ENCODE results near the gene ACTN3.

The ACTN3 gene

GRCh38 chr11:66545701-66546367 is 869 bp upstream of the ACTN3 start, which contains the start of gene ZDHHC24:
ZDHHC24 (minus strand) TSS chr11:66546048; CDS start chr11:66546003, 45 bp downstream.
- DNase-seq, result peak; percentile 97

GRCh38 chr11:66546966-66547661 is 411 bp downstream of the ACTN3 start:
- DNase-seq, result no peak

- DNase-seq, result no peak
Observed at GRCh38 chr11:66547662-66548009, 933 bp downstream of the ACTN3 start.

GRCh38 chr11:66548041-66548440 is 1.3 kb downstream of the ACTN3 start:
- no peak for DNase-seq

- DNase-seq, result no peak
Observed at GRCh38 chr11:66548774-66549630, 2.3 kb downstream of the ACTN3 start.

DNA sequence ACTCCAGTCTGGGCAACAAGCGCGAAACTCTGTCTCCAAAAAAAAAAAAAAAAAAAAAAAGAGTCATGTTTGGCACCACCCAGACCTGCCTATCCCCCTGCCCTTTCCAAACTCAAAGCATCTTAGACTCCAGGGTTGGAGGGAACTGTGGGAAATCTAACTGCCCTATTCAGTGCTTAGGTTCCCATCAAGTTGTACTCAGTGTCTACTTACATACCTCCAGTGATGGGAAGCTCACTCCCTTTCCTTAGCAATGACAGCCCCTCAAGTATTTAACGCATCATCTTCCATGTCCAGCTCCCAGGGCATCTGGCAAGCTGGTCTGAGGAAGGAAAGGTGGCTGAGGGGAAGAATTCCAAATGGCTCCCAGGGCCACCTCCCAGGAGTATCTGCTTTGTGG is 3.0 kb downstream of the ACTN3 start:
- no peak for DNase-seq

DNA sequence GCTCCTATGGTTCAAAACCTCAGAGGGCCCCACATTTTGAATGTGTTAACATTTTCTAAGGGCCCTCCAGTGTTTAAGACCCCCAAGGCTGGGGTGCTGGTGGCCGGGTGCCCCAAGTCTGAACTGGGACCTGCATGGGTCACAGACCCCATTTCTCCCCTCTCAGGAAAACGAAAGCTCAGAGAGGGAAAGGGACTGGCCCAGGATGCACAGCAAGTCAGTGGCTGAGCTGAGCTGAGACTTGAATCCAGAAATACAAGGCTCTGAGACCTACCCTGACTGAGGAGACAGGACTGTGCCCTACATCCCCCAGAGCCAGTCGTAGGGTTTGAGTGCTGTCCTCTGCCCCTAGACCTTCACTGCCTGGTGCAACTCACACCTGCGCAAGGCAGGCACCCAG is 4.2 kb downstream of the ACTN3 start:
- DNase-seq, result no peak

DNA sequence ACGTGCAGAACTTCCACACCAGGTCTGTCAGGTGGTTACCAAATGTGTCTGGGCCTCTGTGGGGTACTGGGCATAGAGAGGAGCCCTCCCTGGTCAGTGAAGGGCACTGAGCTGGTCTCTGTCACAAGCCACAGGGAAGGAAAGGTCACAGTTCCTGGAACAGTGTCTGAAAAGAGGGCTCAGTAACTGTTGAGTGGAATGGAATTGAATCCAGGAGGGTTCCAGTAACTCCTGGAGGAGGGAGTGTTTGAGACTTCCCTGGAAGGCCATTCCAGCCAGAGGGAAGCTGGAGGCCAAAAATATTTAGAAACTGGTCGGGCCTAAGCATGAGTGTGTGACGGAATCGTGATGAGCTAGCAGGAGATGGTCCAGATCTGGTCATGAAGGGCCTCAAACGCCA is 7.9 kb downstream of the ACTN3 start:
- no peak for DNase-seq

DNA sequence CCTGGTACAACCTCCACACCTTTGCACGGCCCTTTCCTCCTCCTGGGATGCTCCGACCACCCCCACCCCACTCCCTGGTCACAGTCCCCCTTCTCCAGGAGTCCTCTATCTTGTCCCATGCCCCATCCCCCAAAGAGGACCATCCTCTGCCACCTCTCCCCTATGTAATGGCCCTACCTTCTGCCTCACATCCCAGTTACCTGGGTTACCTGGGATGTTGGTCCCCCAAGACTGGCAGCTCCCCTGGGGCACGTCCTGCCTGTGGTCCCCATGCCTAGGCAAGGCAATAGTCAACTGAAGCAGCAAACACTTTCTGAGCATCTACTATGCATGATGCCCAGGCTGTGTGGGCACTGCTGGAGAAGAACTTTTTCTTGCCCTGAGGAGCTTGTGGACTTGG is 8.7 kb downstream of the ACTN3 start:
- DNase-seq, result no peak

- no peak for DNase-seq
Observed at GRCh38 chr11:66556086-66556485, 9.4 kb downstream of the ACTN3 start.

- no peak for DNase-seq
Observed at GRCh38 chr11:66557733-66558326, 11.1 kb downstream of the ACTN3 start.

DNA sequence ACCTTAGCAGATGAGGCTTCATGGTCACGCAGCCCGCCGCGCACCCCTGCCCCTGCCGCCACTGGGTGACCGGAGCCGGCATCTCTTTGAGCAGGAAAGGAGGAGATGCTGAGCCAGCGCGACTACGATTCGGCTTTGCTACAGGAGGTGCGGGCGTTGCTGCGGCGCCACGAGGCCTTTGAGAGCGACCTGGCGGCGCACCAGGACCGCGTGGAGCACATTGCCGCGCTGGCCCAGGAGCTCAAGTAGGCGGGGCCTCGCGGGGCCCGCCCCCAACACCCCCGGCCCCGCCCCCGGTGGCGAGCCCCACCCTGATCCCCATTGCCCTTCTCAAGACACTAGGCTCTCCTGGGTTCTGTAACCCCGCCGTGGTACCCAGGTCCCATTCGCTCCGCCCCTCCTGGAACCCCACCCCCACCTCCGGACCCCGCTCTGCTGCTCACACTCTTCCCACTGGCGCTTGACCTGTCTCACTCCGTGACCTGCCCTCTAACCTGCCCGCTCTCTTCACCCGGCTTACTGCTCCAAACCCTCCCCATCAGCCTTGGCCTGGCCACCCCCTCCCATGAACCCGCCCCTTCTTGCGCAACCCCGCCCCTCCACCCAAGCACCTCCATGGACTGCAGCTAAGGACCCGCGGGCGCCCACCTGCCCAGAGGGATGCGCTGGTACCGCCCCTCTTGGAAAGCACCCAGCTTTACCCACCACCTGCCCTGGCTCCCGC is 12.6 kb downstream of the ACTN3 start:
- peak; percentile 17 for DNase-seq

GRCh38 chr11:66559866-66560676 is 13.4 kb downstream of the ACTN3 start:
- DNase-seq, result no peak

DNA sequence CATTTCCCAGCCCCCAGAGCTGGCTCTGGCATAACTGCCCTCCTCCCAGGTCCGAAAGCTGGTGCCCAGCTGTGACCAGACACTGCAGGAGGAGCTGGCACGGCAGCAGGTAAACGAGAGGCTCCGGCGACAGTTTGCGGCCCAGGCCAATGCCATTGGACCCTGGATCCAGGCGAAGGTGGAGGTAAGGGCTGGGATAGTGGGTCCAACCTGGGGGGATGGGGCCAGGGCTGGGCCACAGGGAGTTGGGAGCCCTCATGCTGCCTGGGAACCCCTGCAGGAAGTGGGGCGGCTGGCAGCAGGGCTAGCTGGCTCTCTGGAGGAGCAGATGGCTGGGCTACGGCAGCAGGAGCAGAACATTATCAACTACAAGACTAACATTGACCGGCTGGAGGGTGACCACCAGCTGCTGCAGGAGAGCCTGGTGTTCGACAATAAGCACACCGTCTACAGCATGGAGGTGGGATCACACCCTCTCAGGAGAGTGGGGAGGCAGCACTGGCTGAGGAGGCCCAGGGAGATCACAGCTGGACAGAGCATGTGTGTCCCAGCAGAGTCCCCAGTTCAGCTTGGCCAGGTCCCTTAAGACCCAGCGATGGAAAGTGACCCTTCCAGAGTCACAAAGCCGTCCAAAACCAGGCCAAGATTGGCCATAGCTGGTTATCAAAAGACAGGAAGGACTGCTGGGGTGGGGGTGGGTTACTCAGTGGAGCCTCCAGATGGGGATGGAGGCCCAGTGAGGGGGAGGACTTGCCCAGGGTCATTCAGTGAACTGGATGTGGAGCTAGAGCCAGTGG is 14.7 kb downstream of the ACTN3 start:
- DNase-seq, result no peak

DNA sequence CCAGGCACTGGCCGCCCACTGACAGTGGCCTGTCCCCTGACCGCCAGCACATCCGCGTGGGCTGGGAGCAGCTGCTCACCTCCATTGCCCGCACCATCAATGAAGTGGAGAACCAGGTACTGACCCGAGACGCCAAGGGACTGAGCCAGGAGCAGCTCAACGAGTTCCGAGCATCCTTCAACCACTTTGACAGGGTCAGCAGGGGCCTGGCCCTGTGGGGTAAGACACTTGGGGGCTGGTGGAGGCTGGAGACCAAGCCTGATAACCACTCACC is 15.2 kb downstream of the ACTN3 start:
- DNase-seq, result no peak

DNA sequence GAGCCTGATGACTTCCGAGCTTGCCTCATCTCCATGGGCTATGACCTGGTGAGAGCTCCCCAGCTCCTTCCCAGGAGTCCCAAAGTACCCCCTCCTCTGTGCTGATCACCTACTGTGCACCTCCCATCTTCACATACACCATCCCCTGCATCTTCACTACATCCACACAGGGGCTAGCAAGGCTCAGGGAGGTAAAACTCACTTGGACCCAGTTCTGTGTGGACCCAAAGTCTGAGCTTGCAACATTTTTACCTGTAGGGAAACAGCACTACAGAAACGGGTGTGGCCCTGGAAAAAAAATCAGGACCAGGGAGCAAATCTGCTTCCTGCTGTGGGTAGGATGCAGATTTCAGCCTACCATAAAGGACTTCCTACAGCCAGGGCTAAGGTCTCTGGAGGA is 15.6 kb downstream of the ACTN3 start:
- DNase-seq, result no peak

- no peak for DNase-seq
Observed at GRCh38 chr11:66562907-66563583, 16.3 kb downstream of the ACTN3 start.

- DNase-seq, result no peak
Observed at GRCh38 chr11:66563832-66564231, 17.1 kb downstream of the ACTN3 start.

- DNase-seq, result no peak
Observed at GRCh38 chr11:66564538-66564937, 17.8 kb downstream of the ACTN3 start.

- no peak for DNase-seq
Observed at GRCh38 chr11:66564984-66565383, 18.3 kb downstream of the ACTN3 start.

GRCh38 chr11:66566221-66566620 is 19.5 kb downstream of the ACTN3 start:
- no peak for DNase-seq
